22Rv1 (cell line): ENCODE data around the gene ARHGAP33.

Experiments
- H3K27ac ChIP-seq: fragments of 450-650 bp; 2 replicates; pipeline ENCODE4 v1.5.1; 2017
- ZFX ChIP-seq: fragments of 450-650 bp; IDR thresholded peaks from 2 replicates; pipeline ENCODE4 v1.6.1; 2017; ENCODE audit warnings: antibody characterized with exemption, borderline replicate concordance
- TF ChIP-seq, protein P1 (sequence below): fragments of 450-650 bp; IDR thresholded peaks from 2 replicates; pipeline ENCODE4 v1.5.1; 2017; ENCODE audit warnings: mild to moderate bottlenecking

The ARHGAP33 gene

DNA sequence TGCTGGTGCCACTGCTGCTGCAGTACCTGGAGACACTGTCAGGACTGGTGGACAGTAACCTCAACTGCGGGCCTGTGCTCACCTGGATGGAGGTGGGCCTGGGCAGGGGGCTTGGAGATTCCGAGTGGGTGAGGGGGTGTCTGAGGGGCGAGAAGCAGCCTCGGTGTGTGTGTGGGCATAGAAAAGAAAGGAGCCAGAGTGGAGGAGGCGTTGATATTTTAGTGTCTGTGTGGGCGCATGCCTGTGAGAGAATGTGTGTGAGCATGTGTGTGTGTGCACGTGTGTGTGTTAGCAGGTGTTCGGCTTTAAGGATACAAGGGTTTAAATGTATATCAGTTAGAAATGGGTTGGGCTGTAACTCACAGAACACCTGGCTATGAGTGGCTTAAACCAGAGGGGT, 3.7 kb downstream of the ARHGAP33 start:
- no peak overlapping the region for H3K27ac ChIP-seq
- no peak for TF ChIP-seq ZFX
- TF ChIP-seq, protein P1, sequence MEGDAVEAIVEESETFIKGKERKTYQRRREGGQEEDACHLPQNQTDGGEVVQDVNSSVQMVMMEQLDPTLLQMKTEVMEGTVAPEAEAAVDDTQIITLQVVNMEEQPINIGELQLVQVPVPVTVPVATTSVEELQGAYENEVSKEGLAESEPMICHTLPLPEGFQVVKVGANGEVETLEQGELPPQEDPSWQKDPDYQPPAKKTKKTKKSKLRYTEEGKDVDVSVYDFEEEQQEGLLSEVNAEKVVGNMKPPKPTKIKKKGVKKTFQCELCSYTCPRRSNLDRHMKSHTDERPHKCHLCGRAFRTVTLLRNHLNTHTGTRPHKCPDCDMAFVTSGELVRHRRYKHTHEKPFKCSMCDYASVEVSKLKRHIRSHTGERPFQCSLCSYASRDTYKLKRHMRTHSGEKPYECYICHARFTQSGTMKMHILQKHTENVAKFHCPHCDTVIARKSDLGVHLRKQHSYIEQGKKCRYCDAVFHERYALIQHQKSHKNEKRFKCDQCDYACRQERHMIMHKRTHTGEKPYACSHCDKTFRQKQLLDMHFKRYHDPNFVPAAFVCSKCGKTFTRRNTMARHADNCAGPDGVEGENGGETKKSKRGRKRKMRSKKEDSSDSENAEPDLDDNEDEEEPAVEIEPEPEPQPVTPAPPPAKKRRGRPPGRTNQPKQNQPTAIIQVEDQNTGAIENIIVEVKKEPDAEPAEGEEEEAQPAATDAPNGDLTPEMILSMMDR = no peak

DNA sequence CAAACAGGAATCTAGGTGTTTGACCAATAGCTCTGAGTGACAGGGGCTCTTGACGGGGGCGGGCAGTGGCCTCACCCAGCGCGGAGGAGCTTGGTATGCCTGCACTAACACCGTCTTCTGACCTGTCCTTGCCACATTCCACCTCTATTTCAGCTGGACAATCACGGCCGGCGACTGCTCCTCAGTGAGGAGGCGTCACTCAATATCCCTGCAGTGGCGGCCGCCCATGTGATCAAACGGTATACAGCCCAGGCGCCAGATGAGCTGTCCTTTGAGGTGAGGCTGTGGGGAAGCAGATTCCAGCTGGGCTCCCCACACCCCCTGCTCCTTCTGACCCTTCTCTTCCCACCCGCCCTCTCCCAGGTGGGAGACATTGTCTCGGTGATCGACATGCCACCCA, 4.7 kb downstream of the ARHGAP33 start:
- TF ChIP-seq, protein P1 = no peak
- no peak for TF ChIP-seq ZFX
- no peak overlapping the region for H3K27ac ChIP-seq

DNA sequence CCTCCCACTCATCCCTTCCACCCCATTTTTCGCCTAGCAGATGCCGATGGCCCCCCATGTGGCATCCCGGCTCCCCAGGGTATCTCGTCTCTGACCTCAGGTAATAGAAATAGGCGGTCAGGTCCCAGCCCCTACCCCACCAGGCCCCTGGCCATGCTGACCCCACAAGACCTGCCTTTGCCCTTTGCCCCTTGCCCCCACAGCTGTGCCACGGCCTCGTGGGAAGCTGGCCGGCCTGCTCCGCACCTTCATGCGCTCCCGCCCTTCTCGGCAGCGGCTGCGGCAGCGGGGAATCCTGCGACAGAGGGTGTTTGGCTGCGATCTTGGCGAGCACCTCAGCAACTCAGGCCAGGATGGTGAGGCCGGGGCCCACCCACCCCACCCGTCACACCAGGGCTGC, 5.4 kb downstream of the ARHGAP33 start:
- TF ChIP-seq ZFX = no peak
- TF ChIP-seq, protein P1 = no peak
- H3K27ac ChIP-seq = no peak overlapping the region

DNA sequence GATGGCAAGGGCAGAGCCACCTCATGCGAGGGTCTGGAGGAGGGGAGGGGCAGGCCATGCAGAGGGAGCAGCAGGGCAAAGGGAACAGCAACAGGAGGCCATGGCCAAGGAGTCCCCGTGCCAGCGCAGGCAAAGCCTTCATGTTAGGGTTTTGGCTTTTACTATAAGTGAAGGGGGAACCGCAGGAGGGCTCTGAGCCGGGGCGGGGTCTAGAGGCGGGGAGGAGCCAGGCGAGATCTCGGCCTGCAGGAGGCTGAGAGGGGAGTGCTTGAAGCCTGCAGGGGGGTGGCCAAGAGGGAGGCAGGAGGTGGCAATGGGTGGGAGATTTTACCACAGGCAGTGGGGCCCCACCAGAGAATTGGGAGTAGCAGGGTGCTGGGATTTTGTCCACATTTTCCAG, 6.3 kb downstream of the ARHGAP33 start:
- TF ChIP-seq ZFX = no peak
- TF ChIP-seq, protein P1 = no peak
- H3K27ac ChIP-seq = no peak overlapping the region

DNA sequence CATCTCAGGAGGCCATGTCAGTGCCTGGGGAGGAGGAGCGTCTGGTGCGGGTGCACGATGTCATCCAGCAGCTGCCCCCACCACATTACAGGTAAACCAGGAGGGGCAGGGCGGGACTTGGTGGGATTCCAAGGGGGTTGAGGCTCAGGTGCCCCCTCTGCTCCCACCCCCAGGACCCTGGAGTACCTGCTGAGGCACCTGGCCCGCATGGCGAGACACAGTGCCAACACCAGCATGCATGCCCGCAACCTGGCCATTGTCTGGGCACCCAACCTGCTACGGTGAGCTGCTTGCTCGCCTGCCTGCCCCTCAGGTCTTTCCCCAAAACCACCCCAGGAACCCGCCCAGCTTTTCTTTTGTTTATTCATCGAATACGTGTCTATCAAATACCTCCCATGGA, 7.2 kb downstream of the ARHGAP33 start:
- TF ChIP-seq, protein P1 = no peak
- no peak for TF ChIP-seq ZFX

DNA sequence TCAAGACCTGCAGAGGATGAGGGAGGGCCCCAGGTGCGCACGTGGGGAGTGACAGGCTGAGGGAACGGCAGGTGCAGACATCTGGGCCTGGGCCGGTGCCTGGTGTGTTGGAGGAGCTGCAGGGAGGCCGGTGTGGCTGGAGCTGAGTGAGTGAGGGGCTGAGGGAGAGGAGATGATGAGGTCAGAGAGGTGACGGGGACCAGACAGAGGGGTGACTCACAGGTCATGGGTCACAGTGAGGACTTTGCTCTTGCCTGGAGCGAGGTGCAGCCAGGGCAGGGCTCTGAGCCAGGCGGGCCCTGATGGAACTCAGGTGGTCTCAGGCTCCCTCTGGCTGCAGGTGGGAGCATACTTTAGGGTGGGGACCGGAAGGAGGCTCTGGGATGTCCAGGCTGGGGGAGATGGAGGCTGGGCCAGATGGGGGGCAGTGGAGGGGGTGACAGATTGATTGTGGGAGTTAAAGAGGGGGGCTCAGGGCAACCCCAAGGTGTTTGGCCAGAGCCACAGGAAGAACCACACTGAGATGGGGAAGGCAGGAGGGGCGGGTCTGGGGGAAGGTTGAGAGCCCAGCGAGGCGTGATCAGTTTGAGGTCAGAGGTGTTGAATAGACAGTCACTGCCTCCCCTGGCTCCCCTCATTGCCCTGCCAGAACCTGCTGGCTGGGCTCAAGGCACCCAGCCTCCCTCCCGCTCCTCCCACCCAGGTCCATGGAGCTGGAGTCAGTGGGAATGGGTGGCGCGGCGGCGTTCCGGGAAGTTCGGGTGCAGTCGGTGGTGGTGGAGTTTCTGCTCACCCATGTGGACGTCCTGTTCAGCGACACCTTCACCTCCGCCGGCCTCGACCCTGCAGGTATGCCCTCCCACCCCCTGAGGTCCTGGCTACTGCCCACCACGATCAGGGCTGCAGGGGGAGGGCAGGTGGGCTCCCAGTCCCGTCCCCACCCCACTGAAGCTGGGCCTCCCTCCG, 8.4 kb downstream of the ARHGAP33 start:
- no peak overlapping the region for H3K27ac ChIP-seq
- TF ChIP-seq, protein P1 = no peak
- TF ChIP-seq ZFX = no peak

More for the DNA sequence above, 7.2 kb downstream of the ARHGAP33 start:
- H3K27ac ChIP-seq = no peak overlapping the region
